Neural cell (in vitro differentiated cells): ENCODE results near the gene RNU11. TPM values are rescaled to one million over a fixed set of nuclear protein-coding genes. Genes with fewer than 3 reads are reported as not detected.

Experiments
- H2AFZ ChIP-seq: fragments of 200-600, 300-800 bp; sonication (generic), shearing (Covaris generic); 2 replicates; pipeline ENCODE4 v1.6.0; 2014; ENCODE audit warnings: low read depth, mild to moderate bottlenecking, antibody characterized with exemption, low read length, moderate library complexity
- H3F3A ChIP-seq: fragments of 200-600 bp; shearing (Covaris generic); 2 replicates; pipeline ENCODE4 v1.6.1; 2016; ENCODE audit warnings: mild to moderate bottlenecking, moderate library complexity, mixed read lengths, antibody characterized with exemption, low read length; ENCODE audit not compliant: insufficient read depth, poor library complexity, severe bottlenecking
- H3K27ac ChIP-seq: fragments of 200-600, 300-800 bp; sonication (generic), shearing (Covaris generic); 2 replicates; pipeline ENCODE4 v1.5.1; 2014; ENCODE audit warnings: mild to moderate bottlenecking, low read length, moderate library complexity
- H3K27me3 ChIP-seq: fragments of 300-800, 200-600 bp; sonication (generic), shearing (Covaris generic); 2 replicates; pipeline ENCODE4 v1.6.0; 2014; ENCODE audit warnings: mild to moderate bottlenecking, low read depth, low read length, moderate library complexity; ENCODE audit not compliant: insufficient read depth
- H3K36me3 ChIP-seq: fragments of 300-800, 200-600 bp; sonication (generic), shearing (Covaris generic); 2 replicates; pipeline ENCODE4 v1.5.1; 2014; ENCODE audit warnings: mild to moderate bottlenecking, antibody characterized with exemption, low read length, moderate library complexity; ENCODE audit not compliant: insufficient read depth
- H3K4me2 ChIP-seq: fragments of 300-800, 200-600 bp; sonication (generic), shearing (Covaris generic); 2 replicates; pipeline ENCODE4 v1.6.0; 2014; ENCODE audit warnings: mild to moderate bottlenecking, low read length
- H3K4me3 ChIP-seq: fragments of 300-800, 200-600 bp; sonication (generic), shearing (Covaris generic); 2 replicates; pipeline ENCODE4 v1.5.1; 2014; ENCODE audit warnings: mild to moderate bottlenecking, low read length, moderate library complexity
- H3K79me2 ChIP-seq: fragments of 200-600 bp; shearing (Covaris generic); replicated peaks from 2 replicates; pipeline ENCODE4 v1.6.0; 2014; ENCODE audit warnings: mild to moderate bottlenecking, low read length, moderate library complexity; ENCODE audit not compliant: insufficient read depth
- H3K9ac ChIP-seq: fragments of 300-800, 200-600 bp; sonication (generic), shearing (Covaris generic); 2 replicates; pipeline ENCODE4 v1.6.1; 2016; ENCODE audit warnings: mild to moderate bottlenecking, low read length, mixed read lengths
- H3K9me2 ChIP-seq: fragments of 200-600 bp; shearing (Covaris generic); 2 replicates; pipeline ENCODE4 v1.6.1; 2016; ENCODE audit warnings: mild to moderate bottlenecking, low read length, mixed read lengths; ENCODE audit not compliant: insufficient read depth
- H3K9me3 ChIP-seq: fragments of 200-600, 300-800 bp; sonication (generic), shearing (Covaris generic); 2 replicates; pipeline ENCODE4 v1.6.1; 2016; ENCODE audit warnings: mild to moderate bottlenecking, mixed run types, low read length, moderate library complexity, mixed read lengths
- H4K20me1 ChIP-seq: fragments of 200-600 bp; shearing (Covaris generic); 2 replicates; pipeline ENCODE4 v1.6.1; 2016; ENCODE audit warnings: mild to moderate bottlenecking, mixed run types; ENCODE audit not compliant: insufficient read depth
- CTCF ChIP-seq: fragments of 450-650 bp; IDR thresholded peaks from 2 replicates; pipeline ENCODE4 v1.5.1; 2014; ENCODE audit warnings: antibody characterized with exemption, mild to moderate bottlenecking, moderate library complexity; ENCODE audit not compliant: poor library complexity, severe bottlenecking
- EP300 ChIP-seq: fragments of 450-650 bp; conservative IDR thresholded peaks from 2 replicates; pipeline ENCODE4 v1.6.1; 2014; ENCODE audit warnings: antibody characterized with exemption, mild to moderate bottlenecking, moderate library complexity; ENCODE audit not compliant: poor library complexity, severe bottlenecking
- EZH2 ChIP-seq: fragments of 200-600, 300-800 bp; shearing (Covaris generic), sonication (generic); IDR thresholded peaks from 2 replicates; pipeline ENCODE4 v1.6.1; 2014; ENCODE audit warnings: antibody characterized with exemption, low read length, borderline replicate concordance, mild to moderate bottlenecking; ENCODE audit not compliant: insufficient read depth, poor library complexity, severe bottlenecking
- MXI1 ChIP-seq: fragments of 450-650 bp; conservative IDR thresholded peaks from 2 replicates; pipeline ENCODE4 v1.6.1; 2014; ENCODE audit warnings: antibody characterized with exemption, mild to moderate bottlenecking; ENCODE audit not compliant: poor library complexity, severe bottlenecking
- POLR2AphosphoS5 ChIP-seq: IDR thresholded peaks from 2 replicates; pipeline ENCODE4 v1.6.1; 2012
- RAD21 ChIP-seq: fragments of 450-650 bp; conservative IDR thresholded peaks from 2 replicates; pipeline ENCODE4 v1.6.1; 2014; ENCODE audit warnings: antibody characterized with exemption, mild to moderate bottlenecking, moderate library complexity
- REST ChIP-seq: IDR thresholded peaks from 2 replicates; pipeline ENCODE4 v1.6.1; 2012; ENCODE audit warnings: borderline replicate concordance
- SMC3 ChIP-seq: fragments of 450-650 bp; conservative IDR thresholded peaks from 2 replicates; pipeline ENCODE4 v1.6.1; 2014; ENCODE audit warnings: antibody characterized with exemption, mild to moderate bottlenecking, moderate library complexity; ENCODE audit not compliant: poor library complexity
- TAF1 ChIP-seq: IDR thresholded peaks from 2 replicates; pipeline ENCODE4 v1.6.1; 2012; ENCODE audit warnings: low read depth
- polyA plus RNA-seq: library from polyadenylated mRNA; depleted of rRNA; stranded (reverse); fragments of >200 nt; gene quantifications from 2 replicates; pipeline ENCODE4 v1.2.3, GENCODE V29; 2014

The RNU11 gene
- polyA plus RNA-seq, 1 donor from 2014 or later, result not detected

- no peaks in the 10 kb centered on the region for H3K79me2 ChIP-seq
- TF ChIP-seq MXI1, result no peak
- TF ChIP-seq TAF1, result no peak
- TF ChIP-seq REST, result no peak
- no peak for TF ChIP-seq SMC3
- TF ChIP-seq POLR2AphosphoS5, result no peak
- TF ChIP-seq EZH2, result no peak
- TF ChIP-seq CTCF, result no peak
- no peak for TF ChIP-seq EP300
- no peak for TF ChIP-seq RAD21
- no peak overlapping the region for H2AFZ ChIP-seq
- H3K27ac ChIP-seq, result no peak overlapping the region
- H3K9ac ChIP-seq, result no peak overlapping the region
- no peaks in the 10 kb centered on the region for H3K27me3 ChIP-seq
- no peak overlapping the region for H3K4me2 ChIP-seq
- no peak overlapping the region for H3K4me3 ChIP-seq
- H3K36me3 ChIP-seq, result no peaks in the 10 kb centered on the region
- no peaks in the 10 kb centered on the region for H3K9me3 ChIP-seq
- H4K20me1 ChIP-seq, result no peaks in the 10 kb centered on the region
- H3F3A ChIP-seq, result no peaks in the 10 kb centered on the region
- no peaks in the 10 kb centered on the region for H3K9me2 ChIP-seq
Measured at GRCh38 chr1:28604962-28605361, 43.4 kb upstream of the RNU11 start.

- H3K27ac ChIP-seq, result no peak overlapping the region
- H3F3A ChIP-seq, result no peaks in the 10 kb centered on the region
- no peaks in the 10 kb centered on the region for H3K9me3 ChIP-seq
- H3K9ac ChIP-seq, result no peak overlapping the region
- TF ChIP-seq MXI1, result no peak
- no peak for TF ChIP-seq POLR2AphosphoS5
- TF ChIP-seq CTCF, result no peak
- no peak for TF ChIP-seq REST
- no peak for TF ChIP-seq SMC3
- H3K36me3 ChIP-seq, result no peaks in the 10 kb centered on the region
- no peak overlapping the region for H3K4me2 ChIP-seq
- no peak overlapping the region for H2AFZ ChIP-seq
- no peaks in the 10 kb centered on the region for H3K9me2 ChIP-seq
- no peaks in the 10 kb centered on the region for H4K20me1 ChIP-seq
- H3K79me2 ChIP-seq, result no peaks in the 10 kb centered on the region
- H3K27me3 ChIP-seq, result no peaks in the 10 kb centered on the region
- no peak overlapping the region for H3K4me3 ChIP-seq
Measured at GRCh38 chr1:28606771-28607170, 41.6 kb upstream of the RNU11 start.
